BJ (cell line): ENCODE data around the gene PRDX5. TPM values are rescaled to one million over a fixed set of nuclear protein-coding genes. Genes with fewer than 3 reads are reported as not detected.

ENCODE experiments used
- CTCF ChIA-PET: fragments of 350-600 bp; formaldehyde crosslinking; extraction: SDS; loops from one replicate; lab custom pipeline; 2021; ENCODE audit warnings: antibody characterized with exemption, inconsistent platforms; lab: Yijun Ruan, JAX
- POLR2A ChIA-PET: fragments of 300-600 bp; sonication (Branson Sonifier 250); formaldehyde crosslinking; extraction: SDS; loops from one replicate; lab custom pipeline; 2021; ENCODE audit warnings: antibody characterized with exemption; lab: Charles Lee
- DNase-seq: peaks from one replicate; pipeline ENCODE4 v3.0.0-alpha.2; 2011; ENCODE audit warnings: low read depth
- H3K27me3 ChIP-seq: 2 replicates; pipeline ENCODE4 v1.6.0; 2011; ENCODE audit warnings: low read length; ENCODE audit not compliant: control insufficient read depth, insufficient read depth
- H3K36me3 ChIP-seq: 2 replicates; pipeline ENCODE4 v1.5.1; 2011; ENCODE audit warnings: low read length; ENCODE audit not compliant: control insufficient read depth, insufficient read depth
- H3K4me3 ChIP-seq: 2 replicates; pipeline ENCODE4 v1.5.1; 2011; ENCODE audit warnings: low read depth, mild to moderate bottlenecking, control low read depth, low read length
- polyA plus RNA-seq: library from polyadenylated mRNA; depleted of rRNA; stranded (reverse); fragments of >200 nt; gene quantifications from 2 replicates; pipeline ENCODE4 v1.2.3, GENCODE V29; 2011
- TF ChIP-seq, protein P1 (sequence below): IDR thresholded peaks from 2 replicates; pipeline ENCODE4 v1.5.1; 2011; ENCODE audit warnings: low read depth, mild to moderate bottlenecking, control low read depth, inconsistent platforms, low read length, moderate library complexity; ENCODE audit not compliant: insufficient read depth

PRDX5 gene
- polyA plus RNA-seq, 1 experiment, result 398 TPM

DNA sequence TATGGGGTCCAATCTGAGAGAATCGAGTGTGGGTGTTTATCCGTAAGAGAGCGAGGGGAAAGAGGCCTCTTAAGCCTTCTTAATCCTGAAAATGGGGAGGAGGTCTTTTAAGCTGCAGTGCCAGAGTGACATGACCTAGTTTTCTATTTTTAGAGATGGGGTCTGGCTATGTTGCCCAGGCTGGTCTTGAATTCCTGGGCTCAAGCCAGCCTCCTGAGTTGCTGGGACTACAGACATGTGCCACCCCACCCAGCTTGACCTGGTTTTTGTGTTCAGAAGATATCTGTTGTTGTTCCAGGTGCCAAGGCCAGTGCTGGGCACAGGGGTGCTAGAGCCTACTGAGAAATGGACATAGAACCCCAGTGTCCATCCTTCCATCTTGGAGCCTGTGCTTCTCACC lies 34.8 kb upstream of the PRDX5 start:
- TF ChIP-seq, protein P1, sequence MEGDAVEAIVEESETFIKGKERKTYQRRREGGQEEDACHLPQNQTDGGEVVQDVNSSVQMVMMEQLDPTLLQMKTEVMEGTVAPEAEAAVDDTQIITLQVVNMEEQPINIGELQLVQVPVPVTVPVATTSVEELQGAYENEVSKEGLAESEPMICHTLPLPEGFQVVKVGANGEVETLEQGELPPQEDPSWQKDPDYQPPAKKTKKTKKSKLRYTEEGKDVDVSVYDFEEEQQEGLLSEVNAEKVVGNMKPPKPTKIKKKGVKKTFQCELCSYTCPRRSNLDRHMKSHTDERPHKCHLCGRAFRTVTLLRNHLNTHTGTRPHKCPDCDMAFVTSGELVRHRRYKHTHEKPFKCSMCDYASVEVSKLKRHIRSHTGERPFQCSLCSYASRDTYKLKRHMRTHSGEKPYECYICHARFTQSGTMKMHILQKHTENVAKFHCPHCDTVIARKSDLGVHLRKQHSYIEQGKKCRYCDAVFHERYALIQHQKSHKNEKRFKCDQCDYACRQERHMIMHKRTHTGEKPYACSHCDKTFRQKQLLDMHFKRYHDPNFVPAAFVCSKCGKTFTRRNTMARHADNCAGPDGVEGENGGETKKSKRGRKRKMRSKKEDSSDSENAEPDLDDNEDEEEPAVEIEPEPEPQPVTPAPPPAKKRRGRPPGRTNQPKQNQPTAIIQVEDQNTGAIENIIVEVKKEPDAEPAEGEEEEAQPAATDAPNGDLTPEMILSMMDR, result no peak
- ChIA-PET POLR2A (no interaction called here), CTCF (interaction anchor here (1.1 to 9.2 kb wide), 6 partner anchors 11 to 79 kb away, joined by 3 to 88 read pairs (median 4); partner anchors contain the start of gene CATSPERZ)
- H3K36me3 ChIP-seq, result peaks cover 6% of the 10 kb centered on the region
- H3K4me3 ChIP-seq, result no peak overlapping the region
- DNase-seq, result no peak
- H3K27me3 ChIP-seq, result no peaks in the 10 kb centered on the region

DNA sequence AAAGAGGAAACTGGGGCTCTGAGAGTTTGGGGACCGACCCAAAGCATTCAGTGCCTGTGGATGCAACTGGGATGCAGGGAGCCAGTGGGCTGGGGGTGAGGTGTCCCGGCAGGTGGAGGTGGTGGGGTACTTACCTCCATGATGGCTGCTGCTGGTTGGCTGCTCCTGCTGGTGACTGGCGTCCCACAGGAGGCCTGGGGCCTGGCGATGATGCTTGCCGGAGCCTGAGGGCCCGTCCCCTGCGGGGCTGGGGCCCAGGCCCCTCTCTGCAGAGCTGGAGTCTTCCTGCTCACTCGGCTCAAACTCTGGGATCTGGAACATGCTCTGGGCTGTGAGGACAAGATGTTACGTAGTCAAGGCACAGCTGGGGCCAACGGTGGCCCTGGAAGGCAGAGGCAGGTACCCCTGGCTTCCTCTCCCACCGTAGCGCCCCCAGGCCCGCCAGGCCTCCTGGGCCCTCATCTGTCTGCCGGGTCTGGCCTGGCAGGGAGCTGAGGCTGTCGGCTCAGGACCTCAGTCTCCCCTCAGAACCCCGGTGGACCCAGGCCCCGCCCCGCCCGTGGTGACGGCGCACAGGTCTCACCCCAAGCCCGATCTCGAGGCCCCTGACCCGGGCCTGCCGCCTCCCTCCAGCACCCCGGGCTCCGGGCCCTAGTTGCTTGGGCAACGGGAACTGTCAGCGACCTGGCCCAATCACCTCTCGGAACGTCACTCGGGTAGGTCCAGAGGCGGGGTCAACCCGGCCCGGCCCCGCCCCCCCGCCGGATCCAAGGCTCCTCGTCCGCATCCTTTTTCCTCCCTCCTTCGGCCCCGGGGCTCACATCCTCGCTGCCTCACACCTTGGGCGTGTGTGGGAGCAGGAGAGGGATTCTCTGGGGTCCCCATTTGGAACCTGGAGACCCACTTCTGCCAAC lies 33.6 kb upstream of the PRDX5 start, which contains the start of gene BAD:
TSS of gene BAD (minus strand) at position 618 of the 914 bp plus-strand sequence. CDS start at position 321, 297 bp downstream.
- Histone ChIP-seq H3K4me3 (peak within 1 kb of the TSS; percentile 90), H3K27me3 (no peaks in the 10 kb centered on the region), H3K36me3 (0 out of 2 replicates have a peak, but pooled peaks cover 1% of the 10 kb centered on the region)
- POLR2A ChIA-PET, result no interaction called here
- TF ChIP-seq, protein P1, result no peak
- no peak for DNase-seq
- CTCF ChIA-PET, result interaction anchor here (0.6 to 9.2 kb wide), 9 partner anchors 12 to 71 kb away, joined by 3 to 88 read pairs (median 4); partner anchors contain the start of gene CATSPERZ

DNA sequence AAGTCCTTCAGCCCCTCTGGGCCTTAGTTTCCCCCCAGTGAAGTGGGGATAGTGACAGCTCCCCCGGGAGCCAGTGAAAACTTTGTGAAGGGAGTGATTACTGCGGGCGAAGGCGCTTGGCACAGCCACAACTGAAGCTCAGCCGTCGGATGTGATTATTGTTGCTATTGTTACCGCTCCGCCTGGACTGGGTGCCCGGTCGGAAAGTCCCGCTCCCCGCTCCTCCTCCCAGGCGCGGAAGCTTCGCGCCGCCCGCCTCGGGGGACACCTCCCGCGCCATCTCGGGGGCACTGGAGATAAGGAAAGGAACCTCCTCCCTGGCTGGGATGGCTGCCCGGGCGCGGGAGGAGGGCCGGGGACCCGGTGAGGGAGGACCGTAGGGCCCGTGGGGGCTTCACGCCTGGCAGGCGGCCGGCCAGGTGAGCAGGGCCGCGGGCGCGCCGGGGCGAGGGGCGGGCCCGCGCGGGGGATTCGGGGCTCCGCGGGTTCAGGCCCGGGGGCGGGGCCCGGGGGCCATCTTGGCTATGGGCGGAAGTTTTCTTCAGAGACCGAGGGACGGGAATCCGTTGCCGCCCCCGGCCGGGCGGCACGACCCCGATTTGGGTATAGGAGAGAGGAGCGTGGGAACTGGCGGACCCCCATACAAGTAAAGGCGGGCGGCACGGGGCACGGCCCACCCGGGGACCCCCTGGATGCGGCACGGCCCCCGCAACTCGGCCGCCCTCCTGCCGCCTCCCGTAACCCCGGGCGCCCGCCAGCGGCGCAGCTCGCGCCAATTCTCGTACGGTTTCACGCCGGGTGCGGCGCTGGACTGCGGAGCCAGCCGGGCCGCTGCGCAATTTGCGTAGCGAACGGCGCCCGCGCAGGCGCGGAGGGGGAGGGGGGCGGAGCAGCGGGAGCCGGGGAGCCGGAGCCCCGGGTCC lies 32.7 kb upstream of the PRDX5 start, which contains the start of gene GPR137:
TSS of gene GPR137 (plus strand) at position 887 of the 923 bp plus-strand sequence. CDS start 677 bp downstream, outside the sequence.
- Histone ChIP-seq H3K36me3 (0 out of 2 replicates have a peak, but pooled peaks cover 1% of the 10 kb centered on the region), H3K27me3 (0 out of 2 replicates have a peak, but pooled peaks cover under 1% of the 10 kb centered on the region), H3K4me3 (peak within 1 kb of the TSS; percentile 90)
- ChIA-PET POLR2A (no interaction called here), CTCF (interaction anchor here (1.5 to 9.2 kb wide), 3 partner anchors 14 to 46 kb away, joined by 3 to 88 read pairs (median 4); partner anchors contain the start of gene CATSPERZ)
- DNase-seq, result no peak
- TF ChIP-seq, protein P1, result no peak

DNA sequence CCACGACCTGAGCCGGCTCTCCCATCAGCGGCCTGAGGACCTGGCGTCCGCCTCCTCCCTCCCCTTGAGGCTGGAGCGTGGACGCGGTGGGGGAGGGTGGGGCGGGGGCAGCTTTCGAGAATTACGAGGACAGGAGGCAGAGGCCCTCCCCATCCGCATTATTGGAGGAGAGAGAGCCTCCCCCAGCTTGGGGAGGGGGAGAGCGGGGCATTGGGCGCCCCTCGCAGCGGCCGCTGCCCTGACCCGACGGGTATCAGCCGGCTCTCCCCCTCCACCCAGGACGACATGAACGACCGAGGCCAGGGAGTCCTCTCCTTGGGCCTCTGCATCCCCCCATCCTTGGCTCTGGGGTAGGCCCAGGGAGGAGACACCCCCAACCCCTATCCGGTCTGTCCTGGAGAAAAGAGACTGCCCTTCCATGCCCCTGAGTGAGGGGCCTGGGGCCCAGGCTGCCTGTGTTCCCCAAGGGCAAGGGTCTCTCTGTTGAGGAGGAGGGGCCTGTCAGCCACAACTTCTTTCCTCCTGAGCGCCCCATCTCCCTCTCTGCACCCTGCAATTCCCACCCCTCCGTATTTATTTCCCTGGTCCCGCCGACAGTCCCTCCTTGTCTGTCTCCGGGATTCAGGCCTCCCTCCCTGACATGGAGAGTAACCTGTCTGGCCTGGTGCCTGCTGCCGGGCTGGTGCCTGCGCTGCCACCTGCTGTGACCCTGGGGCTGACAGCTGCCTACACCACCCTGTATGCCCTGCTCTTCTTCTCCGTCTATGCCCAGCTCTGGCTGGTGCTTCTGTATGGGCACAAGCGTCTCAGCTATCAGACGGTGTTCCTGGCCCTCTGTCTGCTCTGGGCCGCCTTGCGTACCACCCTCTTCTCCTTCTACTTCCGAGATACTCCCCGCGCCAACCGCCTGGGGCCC lies 31.8 kb upstream of the PRDX5 start:
- DNase-seq, result no peak
- TF ChIP-seq, protein P1, result 0 out of 2 replicates have a peak, but pooled peaks have one; percentile 4
- H3K27me3 ChIP-seq, result peaks cover 8% of the 10 kb centered on the region
- POLR2A ChIA-PET, result no interaction called here
- 0 out of 2 replicates have a peak, but pooled peaks cover 1% of the 10 kb centered on the region for H3K36me3 ChIP-seq
- CTCF ChIA-PET, result interaction anchor here (1.5 to 9.2 kb wide), 3 partner anchors 15 to 46 kb away, joined by 3 to 88 read pairs (median 4); partner anchors contain the start of gene CATSPERZ
- peak overlapping the region; percentile 90 for H3K4me3 ChIP-seq
